PC-3 (cell line): ENCODE measurements around the gene TGFBI. TPM values are rescaled to one million over a fixed set of nuclear protein-coding genes. Genes with fewer than 3 reads are reported as not detected.

Experiments
- ATAC-seq: fragments of 200-7000 bp; cut with Tn5 transposase; 2 replicates; pipeline ENCODE4 v1.9.1; 2020; ENCODE audit warnings: mild to moderate bottlenecking, moderate library complexity
- BruUV-seq: library from RNA; stranded (reverse); fragments of 400-500 nt; replicated peaks from 2 replicates; lab custom pipeline; 2021; lab: Mats Ljungman, UMichigan
- CTCF ChIA-PET: fragments of 300-600 bp; sonication (Branson Sonifier 250); formaldehyde crosslinking; loops from one replicate; lab custom pipeline; 2022; ENCODE audit warnings: antibody characterized with exemption; lab: Charles Lee
- POLR2A ChIA-PET: fragments of 300-600 bp; sonication (Branson Sonifier 250); formaldehyde crosslinking; loops from one replicate; lab custom pipeline; 2022; ENCODE audit warnings: antibody characterized with exemption; ENCODE audit not compliant: unreplicated experiment; lab: Charles Lee
- DNase-seq: peaks from one replicate; pipeline ENCODE4 v3.0.0-alpha.2; 2015
- H2AFZ ChIP-seq: fragments of 300-600 bp; sonication (generic); 2 replicates; pipeline ENCODE4 v1.6.0; 2016; ENCODE audit warnings: antibody characterized with exemption, low read length
- H3F3A ChIP-seq: fragments of 300-600 bp; sonication (generic); one replicate; pipeline ENCODE4 v1.6.0; 2017; ENCODE audit warnings: antibody characterized with exemption, low read length, control low read depth, mild to moderate bottlenecking; ENCODE audit not compliant: unreplicated experiment
- H3K27ac ChIP-seq: fragments of 300-600 bp; sonication (generic); 2 replicates; pipeline ENCODE4 v1.5.1; 2016; ENCODE audit warnings: mild to moderate bottlenecking, low read length
- H3K27me3 ChIP-seq: fragments of 300-600 bp; sonication (generic); 2 replicates; pipeline ENCODE4 v1.6.1; 2016; ENCODE audit warnings: low read length, mixed read lengths
- H3K36me3 ChIP-seq: fragments of 300-600 bp; sonication (generic); 2 replicates; pipeline ENCODE4 v1.6.1; 2016; ENCODE audit warnings: low read depth, mixed run types, low read length, mixed read lengths
- H3K4me1 ChIP-seq: fragments of 300-600 bp; sonication (generic); 2 replicates; pipeline ENCODE4 v1.5.1; 2016; ENCODE audit warnings: low read length; ENCODE audit not compliant: insufficient read depth
- H3K4me2 ChIP-seq: fragments of 300-600 bp; sonication (generic); 2 replicates; pipeline ENCODE4 v1.6.0; 2016; ENCODE audit warnings: low read length
- H3K4me3 ChIP-seq: fragments of 300-600 bp; sonication (generic); 2 replicates; pipeline ENCODE4 v1.5.1; 2016; ENCODE audit warnings: mild to moderate bottlenecking, low read length, mixed read lengths
- H3K79me2 ChIP-seq: fragments of 300-600 bp; sonication (generic); 2 replicates; pipeline ENCODE4 v1.6.1; 2017; ENCODE audit warnings: low read length, mixed read lengths
- H3K9ac ChIP-seq: fragments of 300-600 bp; sonication (generic); 2 replicates; pipeline ENCODE4 v1.6.0; 2016; ENCODE audit warnings: mild to moderate bottlenecking, low read length
- H3K9me2 ChIP-seq: fragments of 300-600 bp; sonication (generic); replicated peaks from 2 replicates; pipeline ENCODE4 v1.6.1; 2016; ENCODE audit warnings: mixed run types, low read length, mixed read lengths
- H3K9me3 ChIP-seq: fragments of 300-600 bp; sonication (generic); 2 replicates; pipeline ENCODE4 v1.6.1; 2016; ENCODE audit warnings: low read length, mixed read lengths
- H4K20me1 ChIP-seq: fragments of 300-600 bp; sonication (generic); 2 replicates; pipeline ENCODE4 v1.6.1; 2016; ENCODE audit warnings: low read length, mixed read lengths
- EZH2 ChIP-seq: fragments of 300-600 bp; sonication (generic); IDR thresholded peaks from one replicate; pipeline ENCODE4 v1.6.1; 2017; ENCODE audit warnings: antibody characterized with exemption, mild to moderate bottlenecking, low read length; ENCODE audit not compliant: unreplicated experiment
- EZH2phosphoT487 ChIP-seq: fragments of 300-600 bp; sonication (generic); IDR thresholded peaks from 2 replicates; pipeline ENCODE4 v1.6.1; 2018; ENCODE audit warnings: mild to moderate bottlenecking, antibody characterized with exemption, low read length, borderline replicate concordance
- intact Hi-C: fragments of 100-400 bp; cut with micrococcal nuclease; formaldehyde crosslinking; loops from 2 replicates; pipeline ENCODE4 v1.9.0; 2023
- total RNA-seq: library from RNA; depleted of rRNA; stranded (reverse); fragments of >200 nt; gene quantifications from 2 replicates; pipeline ENCODE4 v1.2.3, GENCODE V29; 2014
- TF ChIP-seq, protein P1 (sequence below): fragments of 300-600 bp; sonication (generic); conservative IDR thresholded peaks from 2 replicates; pipeline ENCODE4 v1.5.1; 2017; ENCODE audit warnings: antibody characterized with exemption, low read depth, mild to moderate bottlenecking, low read length

The TGFBI gene
- total RNA-seq, 1 experiment from 2014 or later: 4.8 TPM

DNA sequence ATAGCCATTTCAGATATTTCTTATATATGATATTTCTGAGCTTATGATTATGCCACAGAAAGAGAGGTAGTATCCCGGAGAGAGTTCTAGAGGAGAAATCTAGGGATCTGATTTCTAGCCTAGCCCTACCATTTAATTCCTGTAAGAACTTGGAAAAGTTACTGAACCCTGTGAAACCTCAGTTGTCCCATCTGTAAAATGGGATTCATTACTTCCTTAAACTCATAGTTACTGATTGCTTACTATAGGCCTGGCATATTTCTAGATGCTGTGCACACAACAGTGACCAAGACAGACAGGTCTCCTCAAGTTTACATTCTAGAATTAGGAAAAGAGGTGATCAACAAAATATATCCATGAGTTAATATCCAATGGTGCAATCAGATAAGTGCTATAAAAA lies 73.1 kb downstream of the TGFBI start:
- ChIA-PET POLR2A (no interaction called here), CTCF (no interaction called here)
- no TSS peak for BruUV-seq

DNA sequence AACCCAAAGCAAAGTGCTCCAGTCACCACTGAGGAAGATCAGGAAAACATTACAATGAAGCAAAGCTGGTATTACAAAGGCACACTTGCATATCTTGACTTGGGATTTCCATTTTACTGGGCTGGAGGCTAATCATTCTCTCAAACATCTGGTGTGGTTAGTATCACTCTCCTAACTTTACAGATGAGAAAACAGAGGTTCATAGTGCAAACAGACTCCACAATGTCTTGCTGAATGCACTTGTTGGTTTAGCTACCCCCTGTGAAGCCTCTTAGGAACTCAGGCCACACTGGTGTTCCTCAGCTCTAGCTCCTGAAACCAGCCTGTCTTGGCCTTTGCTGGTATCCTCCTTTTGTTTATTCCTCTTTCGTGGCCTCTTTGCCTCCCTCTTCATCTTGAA lies 74.3 kb downstream of the TGFBI start:
- DNase-seq (no peak), ATAC-seq (no peak)
- intact Hi-C loops: no loop called here
- Histone ChIP-seq H3K9ac (no peak overlapping the region), H3K27me3 (no peaks in the 10 kb centered on the region), H3K36me3 (no peaks in the 10 kb centered on the region), H3K9me3 (no peaks in the 10 kb centered on the region), H3K27ac (no peak overlapping the region), H3K79me2 (no peaks in the 10 kb centered on the region), H3K4me3 (no peak overlapping the region), H3K4me2 (no peak overlapping the region), H2AFZ (no peak overlapping the region), H3K9me2 (no peaks in the 10 kb centered on the region), H4K20me1 (no peaks in the 10 kb centered on the region), H3K4me1 (no peaks in the 10 kb centered on the region), H3F3A (no peaks in the 10 kb centered on the region)
- POLR2A ChIA-PET: no interaction called here
- BruUV-seq: no TSS peak
- TF ChIP-seq EZH2 (no peak), EZH2phosphoT487 (no peak)
- TF ChIP-seq, protein P1, sequence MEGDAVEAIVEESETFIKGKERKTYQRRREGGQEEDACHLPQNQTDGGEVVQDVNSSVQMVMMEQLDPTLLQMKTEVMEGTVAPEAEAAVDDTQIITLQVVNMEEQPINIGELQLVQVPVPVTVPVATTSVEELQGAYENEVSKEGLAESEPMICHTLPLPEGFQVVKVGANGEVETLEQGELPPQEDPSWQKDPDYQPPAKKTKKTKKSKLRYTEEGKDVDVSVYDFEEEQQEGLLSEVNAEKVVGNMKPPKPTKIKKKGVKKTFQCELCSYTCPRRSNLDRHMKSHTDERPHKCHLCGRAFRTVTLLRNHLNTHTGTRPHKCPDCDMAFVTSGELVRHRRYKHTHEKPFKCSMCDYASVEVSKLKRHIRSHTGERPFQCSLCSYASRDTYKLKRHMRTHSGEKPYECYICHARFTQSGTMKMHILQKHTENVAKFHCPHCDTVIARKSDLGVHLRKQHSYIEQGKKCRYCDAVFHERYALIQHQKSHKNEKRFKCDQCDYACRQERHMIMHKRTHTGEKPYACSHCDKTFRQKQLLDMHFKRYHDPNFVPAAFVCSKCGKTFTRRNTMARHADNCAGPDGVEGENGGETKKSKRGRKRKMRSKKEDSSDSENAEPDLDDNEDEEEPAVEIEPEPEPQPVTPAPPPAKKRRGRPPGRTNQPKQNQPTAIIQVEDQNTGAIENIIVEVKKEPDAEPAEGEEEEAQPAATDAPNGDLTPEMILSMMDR: no peak
- CTCF ChIA-PET: no interaction called here

More for the DNA sequence above, 73.1 kb downstream of the TGFBI start:
- Histone ChIP-seq H3K9me3 (no peaks in the 10 kb centered on the region), H4K20me1 (no peaks in the 10 kb centered on the region), H3K27ac (no peak overlapping the region), H3K4me2 (no peak overlapping the region), H3F3A (no peaks in the 10 kb centered on the region), H3K36me3 (no peaks in the 10 kb centered on the region), H2AFZ (no peak overlapping the region), H3K9ac (no peak overlapping the region), H3K9me2 (no peaks in the 10 kb centered on the region), H3K4me3 (no peak overlapping the region), H3K79me2 (no peaks in the 10 kb centered on the region), H3K4me1 (no peaks in the 10 kb centered on the region), H3K27me3 (no peaks in the 10 kb centered on the region)
- DNase-seq (no peak), ATAC-seq (no peak)
- intact Hi-C loops: no loop called here
- TF ChIP-seq EZH2phosphoT487 (no peak), EZH2 (no peak)
- TF ChIP-seq, protein P1: no peak

- H4K20me1 ChIP-seq: no peaks in the 10 kb centered on the region
- H3K27me3 ChIP-seq: no peaks in the 10 kb centered on the region
- no peak overlapping the region for H3K4me3 ChIP-seq
- intact Hi-C loops: no loop called here
- no peaks in the 10 kb centered on the region for H3K36me3 ChIP-seq
- no peaks in the 10 kb centered on the region for H3K79me2 ChIP-seq
- ChIA-PET CTCF (no interaction called here), POLR2A (no interaction called here)
- no peaks in the 10 kb centered on the region for H3K9me3 ChIP-seq
- TF ChIP-seq, protein P1: no peak
- no peaks in the 10 kb centered on the region for H3K9me2 ChIP-seq
- no peak for ATAC-seq
- H3K27ac ChIP-seq: no peak overlapping the region
- H2AFZ ChIP-seq: no peak overlapping the region
- no TSS peak for BruUV-seq
- H3K9ac ChIP-seq: no peak overlapping the region
- DNase-seq: no peak
- no peaks in the 10 kb centered on the region for H3F3A ChIP-seq
- no peaks in the 10 kb centered on the region for H3K4me1 ChIP-seq
- no peak overlapping the region for H3K4me2 ChIP-seq
These were observed 75.6 kb downstream of the TGFBI start for GRCh38 chr5:136104306-136104965.
